GM19238 (cell line): ENCODE results near the gene PCDHGB2.
"Not testable (repeated sequence)": the region's sequence is repeated elsewhere in the genome, so short reads cannot be mapped to it uniquely, and the experiment has no call there.

Experiments used
- DNase-seq: peaks from one replicate; pipeline ENCODE4 v3.0.0; 2011; ENCODE audit warnings: low spot score; ENCODE audit not compliant: insufficient read length

The PCDHGB2 gene

GRCh38 chr5:141349917-141350619, 9.7 kb upstream of the PCDHGB2 start, which contains the start of gene PCDHGB1:
Gene PCDHGB1, plus strand, starts transcription at chr5:141350099. Its CDS starts 162 bp downstream, at chr5:141350261.
- peak; percentile 37 for DNase-seq

GRCh38 chr5:141351591-141351990, 8.2 kb upstream of the PCDHGB2 start:
- no peak for DNase-seq

GRCh38 chr5:141354900-141355469, 4.8 kb upstream of the PCDHGB2 start, which contains the start of gene PCDHGA4:
Gene PCDHGA4, plus strand, starts transcription at chr5:141355021. Its CDS starts 87 bp downstream, at chr5:141355108.
- no peak for DNase-seq

- no peak for DNase-seq
Measured at GRCh38 chr5:141355641-141356040, 4.2 kb upstream of the PCDHGB2 start.

- no peak for DNase-seq
Measured at GRCh38 chr5:141356133-141356532, 3.7 kb upstream of the PCDHGB2 start.

- DNase-seq: no peak
Measured at GRCh38 chr5:141356950-141357349, 2.8 kb upstream of the PCDHGB2 start.

- no peak for DNase-seq
Measured at GRCh38 chr5:141360685-141361084, 891 bp downstream of the PCDHGB2 start.

GRCh38 chr5:141362719-141363118, 2.9 kb downstream of the PCDHGB2 start:
- no peak for DNase-seq

GRCh38 chr5:141363952-141364660, 4.3 kb downstream of the PCDHGB2 start, which contains the start of gene PCDHGA5:
Gene PCDHGA5, plus strand, starts transcription at chr5:141364162. Its CDS starts 169 bp downstream, at chr5:141364331.
- DNase-seq: no peak

- DNase-seq: no peak
Measured at GRCh38 chr5:141366016-141366896, 6.5 kb downstream of the PCDHGB2 start.

GRCh38 chr5:141369994-141370848, 10.4 kb downstream of the PCDHGB2 start, which contains the start of gene PCDHGB3:
Gene PCDHGB3, plus strand, starts transcription at chr5:141370242. Its CDS starts 153 bp downstream, at chr5:141370395.
- DNase-seq: peak; percentile 21

- DNase-seq: no peak
Measured at GRCh38 chr5:141371572-141372475, 12.0 kb downstream of the PCDHGB2 start.

GRCh38 chr5:141373673-141374317, 14.0 kb downstream of the PCDHGB2 start, which contains the start of gene PCDHGA6:
Gene PCDHGA6, plus strand, starts transcription at chr5:141373891. Its CDS starts 193 bp downstream, at chr5:141374084.
- no peak for DNase-seq

GRCh38 chr5:141374627-141375026, 14.8 kb downstream of the PCDHGB2 start:
- no peak for DNase-seq

GRCh38 chr5:141375444-141376155, 15.8 kb downstream of the PCDHGB2 start:
- DNase-seq: not testable (repeated sequence)

- no peak for DNase-seq
Measured at GRCh38 chr5:141382469-141383294, 22.9 kb downstream of the PCDHGB2 start, which contains the start of gene PCDHGA7. Gene PCDHGA7, plus strand, starts transcription at chr5:141382742. Its CDS starts 158 bp downstream, at chr5:141382900.

- DNase-seq: no peak
Measured at GRCh38 chr5:141383345-141383744, 23.6 kb downstream of the PCDHGB2 start.
